HEK293 (cell line): ENCODE data around the gene GLCCI1.
"Not testable (repeated sequence)": the region's sequence is repeated elsewhere in the genome, so short reads cannot be mapped to it uniquely, and the experiment has no call there.

Experiments
- CTCF ChIA-PET: fragments of 350-600 bp; formaldehyde crosslinking; extraction: SDS; loops from one replicate; lab custom pipeline; 2021; ENCODE audit warnings: antibody characterized with exemption; lab: Yijun Ruan, JAX
- POLR2A ChIA-PET: fragments of 300-600 bp; formaldehyde crosslinking; extraction: SDS; loops from one replicate; lab custom pipeline; 2020; ENCODE audit warnings: antibody characterized with exemption, inconsistent platforms; lab: Yijun Ruan, JAX
- H3K27ac ChIP-seq: fragments of 200-500 bp; sonication (Bioruptor generic); 2 replicates; pipeline ENCODE4 v1.5.1; 2014; ENCODE audit warnings: low read depth, low read length, control low read depth, inconsistent platforms; ENCODE audit errors: extremely low read depth
- H3K36me3 ChIP-seq, 2 experiments: fragments of 200-500 bp in 1 of 2; sonication (Bioruptor generic) in 1 of 2; 1 replicate in 1 of 2; 2 replicates in 1 of 2; pipeline ENCODE4 v1.5.1; 2014 to 2017; ENCODE audit warnings: inconsistent platforms in 2 of 2, low read length in 2 of 2; ENCODE audit not compliant: control insufficient read depth in 2 of 2, insufficient read depth in 1 of 2
- H3K4me1 ChIP-seq: fragments of 200-500 bp; sonication (Bioruptor generic); 2 replicates; pipeline ENCODE4 v1.5.1; 2014; ENCODE audit warnings: mild to moderate bottlenecking, low read length, inconsistent platforms; ENCODE audit not compliant: control insufficient read depth, insufficient read depth
- H3K4me3 ChIP-seq: 2 replicates; pipeline ENCODE4 v1.5.1; 2011; ENCODE audit warnings: low read depth, mild to moderate bottlenecking, control low read depth, low read length, moderate library complexity
- H3K9me3 ChIP-seq: fragments of 200-500 bp; sonication (Bioruptor generic); 2 replicates; pipeline ENCODE4 v1.5.1; 2014; ENCODE audit warnings: low read depth, low read length, inconsistent platforms; ENCODE audit not compliant: control insufficient read depth, insufficient read depth
- BCL6B ChIP-seq: fragments of 450-650 bp; formaldehyde crosslinking; IDR thresholded peaks from 2 replicates; pipeline ENCODE4 v1.5.1; 2017; ENCODE audit warnings: missing biosample characterization, missing genetic modification characterization
- FEZF1 ChIP-seq: fragments of 450-650 bp; formaldehyde crosslinking; IDR thresholded peaks from 2 replicates; pipeline ENCODE4 v1.5.1; 2016; ENCODE audit warnings: missing biosample characterization, missing genetic modification characterization
- MEIS1 ChIP-seq: sonication (generic); formaldehyde crosslinking; IDR thresholded peaks from 2 replicates; pipeline ENCODE4 v1.8.1; 2022; ENCODE audit warnings: missing genetic modification reagents, mild to moderate bottlenecking, borderline replicate concordance
- PBX3 ChIP-seq: sonication (generic); formaldehyde crosslinking; IDR thresholded peaks from 2 replicates; pipeline ENCODE4 v1.8.1; 2022; ENCODE audit warnings: mild to moderate bottlenecking, moderate library complexity, missing genetic modification reagents
- PRDM1 ChIP-seq: fragments of 450-650 bp; formaldehyde crosslinking; IDR thresholded peaks from 2 replicates; pipeline ENCODE4; 2016; ENCODE audit warnings: missing biosample characterization, missing genetic modification characterization
- PRDM10 ChIP-seq: fragments of 450-650 bp; formaldehyde crosslinking; IDR thresholded peaks from 2 replicates; pipeline ENCODE4 v1.5.1; 2016; ENCODE audit warnings: missing biosample characterization, missing genetic modification characterization
- SP2 ChIP-seq: fragments of 450-650 bp; formaldehyde crosslinking; IDR thresholded peaks from 2 replicates; pipeline ENCODE4 v1.5.1; 2016; ENCODE audit warnings: missing biosample characterization, missing genetic modification characterization
- ZBTB26 ChIP-seq: fragments of 450-650 bp; formaldehyde crosslinking; optimal IDR thresholded peaks from 2 replicates; pipeline ENCODE3; 2016; ENCODE audit warnings: missing biosample characterization, mild to moderate bottlenecking, missing genetic modification characterization
- ZFP41 ChIP-seq: fragments of 450-650 bp; formaldehyde crosslinking; IDR thresholded peaks from 2 replicates; pipeline ENCODE4 v1.5.1; 2016; ENCODE audit warnings: missing biosample characterization, missing genetic modification characterization, borderline replicate concordance
- ZNF112 ChIP-seq: fragments of 450-650 bp; formaldehyde crosslinking; IDR thresholded peaks from 2 replicates; pipeline ENCODE4 v1.5.0; 2017; ENCODE audit warnings: missing biosample characterization, missing genetic modification characterization
- ZNF133 ChIP-seq: fragments of 450-650 bp; formaldehyde crosslinking; IDR thresholded peaks from 2 replicates; pipeline ENCODE4 v1.5.1; 2016; ENCODE audit warnings: missing biosample characterization, missing genetic modification characterization
- ZNF146 ChIP-seq: fragments of 450-650 bp; formaldehyde crosslinking; IDR thresholded peaks from 2 replicates; pipeline ENCODE4 v1.5.1; 2016; ENCODE audit warnings: missing biosample characterization, missing genetic modification characterization
- ZNF169 ChIP-seq: fragments of 450-650 bp; formaldehyde crosslinking; IDR thresholded peaks from 2 replicates; pipeline ENCODE4 v1.5.1; 2016; ENCODE audit warnings: missing biosample characterization, missing genetic modification characterization
- ZNF184 ChIP-seq: fragments of 450-650 bp; IDR thresholded peaks from 2 replicates; pipeline ENCODE4 v1.5.1; 2018; ENCODE audit warnings: missing biosample characterization, mild to moderate bottlenecking, missing genetic modification characterization
- ZNF19 ChIP-seq: fragments of 450-650 bp; formaldehyde crosslinking; IDR thresholded peaks from 2 replicates; pipeline ENCODE4; 2016; ENCODE audit warnings: missing biosample characterization, missing genetic modification characterization, low read depth
- ZNF266 ChIP-seq: fragments of 450-650 bp; formaldehyde crosslinking; IDR thresholded peaks from 2 replicates; pipeline ENCODE4 v1.5.1; 2016; ENCODE audit warnings: missing biosample characterization, missing genetic modification characterization, low read depth
- ZNF311 ChIP-seq: fragments of 450-650 bp; formaldehyde crosslinking; IDR thresholded peaks from 2 replicates; pipeline ENCODE4 v1.5.1; 2017; ENCODE audit warnings: missing biosample characterization, missing genetic modification characterization, borderline replicate concordance
- ZNF514 ChIP-seq: fragments of 450-650 bp; formaldehyde crosslinking; IDR thresholded peaks from 2 replicates; pipeline ENCODE4 v1.5.1; 2016; ENCODE audit warnings: missing biosample characterization, missing genetic modification characterization
- ZNF529 ChIP-seq: fragments of 450-650 bp; formaldehyde crosslinking; IDR thresholded peaks from 2 replicates; pipeline ENCODE4 v1.5.1; 2017; ENCODE audit warnings: missing genetic modification characterization, missing biosample characterization; ENCODE audit not compliant: insufficient replicate concordance
- ZNF530 ChIP-seq: fragments of 450-650 bp; formaldehyde crosslinking; IDR thresholded peaks from 2 replicates; pipeline ENCODE4 v1.5.1; 2016; ENCODE audit warnings: low read depth, missing biosample characterization, missing genetic modification characterization
- ZNF585B ChIP-seq: fragments of 450-650 bp; formaldehyde crosslinking; IDR thresholded peaks from 2 replicates; pipeline ENCODE4 v1.5.1; 2016; ENCODE audit warnings: missing biosample characterization, missing genetic modification characterization
- ZNF654 ChIP-seq: fragments of 450-650 bp; formaldehyde crosslinking; IDR thresholded peaks from 2 replicates; pipeline ENCODE4 v1.5.1; 2016; ENCODE audit warnings: low read depth, missing biosample characterization, missing genetic modification characterization
- ZNF658 ChIP-seq: fragments of 450-650 bp; formaldehyde crosslinking; IDR thresholded peaks from 2 replicates; pipeline ENCODE4; 2016; ENCODE audit warnings: missing biosample characterization, missing genetic modification characterization
- ZNF704 ChIP-seq: fragments of 450-650 bp; formaldehyde crosslinking; IDR thresholded peaks from 2 replicates; pipeline ENCODE4 v1.5.1; 2016; ENCODE audit warnings: missing biosample characterization, missing genetic modification characterization
- ZSCAN30 ChIP-seq: fragments of 450-650 bp; IDR thresholded peaks from 2 replicates; pipeline ENCODE4 v1.5.1; 2018; ENCODE audit warnings: missing biosample characterization, mild to moderate bottlenecking, missing genetic modification characterization, moderate library complexity
- ZSCAN5A ChIP-seq: fragments of 450-650 bp; formaldehyde crosslinking; IDR thresholded peaks from 2 replicates; pipeline ENCODE4 v1.5.1; 2016; ENCODE audit warnings: missing biosample characterization, missing genetic modification characterization

The GLCCI1 gene

GRCh38 chr7:8063300-8063699 lies 94.7 kb downstream of the GLCCI1 start:
- POLR2A ChIA-PET, H3K4me1 ChIP-seq, CTCF ChIA-PET, H3K27ac ChIP-seq, H3K4me3 ChIP-seq, H3K9me3 ChIP-seq: not testable (repeated sequence)
- peaks cover 0 to 11% of the 10 kb centered on the region in 2 experiments for H3K36me3 ChIP-seq

- Histone ChIP-seq H3K4me3 (no peak overlapping the region), H3K9me3 (no peaks in the 10 kb centered on the region), H3K27ac (no peak overlapping the region), H3K36me3 (peaks cover 0 to 11% of the 10 kb centered on the region in 2 experiments), H3K4me1 (peaks cover 9% of the 10 kb centered on the region; the same call in 1 of the 2 replicates)
- POLR2A ChIA-PET = no interaction called here
- CTCF ChIA-PET = no interaction called here
- TF ChIP-seq MEIS1 (CRISPR knock-in tag) (no peak), ZNF585B (no peak), PRDM1 (tag by site-specific recombination) (no peak), FEZF1 (tag by site-specific recombination) (peak; percentile 78), SP2 (tag by site-specific recombination) (no peak), ZFP41 (tag by site-specific recombination) (no peak), ZNF529 (no peak), BCL6B (tag by site-specific recombination) (peak; percentile 96), PRDM10 (tag by site-specific recombination) (no peak), ZSCAN30 (no peak), ZNF704 (no peak), ZNF19 (tag by site-specific recombination) (no peak), ZSCAN5A (tag by site-specific recombination) (no peak), ZNF146 (tag by site-specific recombination) (no peak; the same call in 1 of the 2 replicates), ZNF654 (tag by site-specific recombination) (no peak), ZBTB26 (tag by site-specific recombination) (no peak), ZNF169 (tag by site-specific recombination) (no peak), ZNF184 (tag by site-specific recombination) (no peak), ZNF530 (no peak), ZNF266 (tag by site-specific recombination) (no peak), ZNF514 (no peak), PBX3 (no peak), ZNF112 (tag by site-specific recombination) (no peak), ZNF658 (tag by site-specific recombination) (no peak), ZNF311 (tag by site-specific recombination) (no peak), ZNF133 (tag by site-specific recombination) (no peak)
These were observed 95.2 kb downstream of the GLCCI1 start for GRCh38 chr7:8063706-8064297.
